ENCODE measurements around the gene COL20A1.

- TF ChIP-seq POLR2A (IDR thresholded peaks at IDR 0.05): no peak
- TF ChIP-seq CTCF (IDR thresholded peaks at IDR 0.05): no peak
Observed at GRCh38 chr20:63264000-63264399, 29.0 kb upstream of the COL20A1 start.

All from prostate gland (tissue), 2 donors.